Neuronal stem cell (in vitro differentiated cells): Measurements from ENCODE around the gene PARP12.

ENCODE experiments used
- DNase-seq: peaks from one replicate; pipeline ENCODE4 v3.0.0-alpha.2; 2013; ENCODE audit warnings: low spot score
- H2AFZ ChIP-seq: one replicate; pipeline ENCODE4 v1.6.1; 2013; ENCODE audit warnings: mild to moderate bottlenecking, low read length, inconsistent platforms
- H2AK5ac ChIP-seq: 2 replicates; pipeline ENCODE4 v1.6.1; 2013; ENCODE audit warnings: low read depth, mild to moderate bottlenecking, inconsistent platforms, low read length, moderate library complexity, mixed read lengths
- H2BK120ac ChIP-seq: 2 replicates; pipeline ENCODE4 v1.6.1; 2013; ENCODE audit warnings: low read depth, mild to moderate bottlenecking, inconsistent platforms, low read length, moderate library complexity, mixed read lengths
- H2BK12ac ChIP-seq: one replicate; pipeline ENCODE4 v1.6.1; 2013; ENCODE audit warnings: low read length, inconsistent platforms
- H2BK15ac ChIP-seq: 2 replicates; pipeline ENCODE4 v1.6.1; 2013; ENCODE audit warnings: mild to moderate bottlenecking, low read length, inconsistent platforms, mixed read lengths
- H2BK5ac ChIP-seq: one replicate; pipeline ENCODE4 v1.6.1; 2013; ENCODE audit warnings: inconsistent platforms, mild to moderate bottlenecking, low read length, moderate library complexity
- H3K14ac ChIP-seq: one replicate; pipeline ENCODE4 v1.6.1; 2013; ENCODE audit warnings: low read length, inconsistent platforms
- H3K18ac ChIP-seq: 2 replicates; pipeline ENCODE4 v1.6.1; 2013; ENCODE audit warnings: low read length, inconsistent platforms
- H3K23ac ChIP-seq: 2 replicates; pipeline ENCODE4 v1.6.1; 2013; ENCODE audit warnings: low read depth, mild to moderate bottlenecking, mixed read lengths, low read length, inconsistent platforms; ENCODE audit not compliant: poor library complexity
- H3K27ac ChIP-seq: replicated peaks from 3 replicates; pipeline ENCODE4 v1.5.1; 2013; ENCODE audit warnings: low read length, inconsistent platforms
- H3K27me3 ChIP-seq, 3 experiments: 2 replicates each; pipeline ENCODE4 v1.6.1; 2013; ENCODE audit warnings: low read length in 3 of 3, mild to moderate bottlenecking in 2 of 3, inconsistent platforms in 1 of 3, low read depth in 1 of 3, mixed read lengths in 1 of 3, moderate library complexity in 1 of 3; ENCODE audit not compliant: control insufficient read depth in 3 of 3, insufficient read depth in 3 of 3
- H3K36me3 ChIP-seq, 2 donors: replicated peaks in 1 of 2; 2 replicates each; pipeline ENCODE4 v1.6.1; 2013; ENCODE audit warnings: low read length in 2 of 2; ENCODE audit not compliant: control insufficient read depth in 2 of 2, insufficient read depth in 2 of 2
- H3K4ac ChIP-seq: 2 replicates; pipeline ENCODE4 v1.6.1; 2013; ENCODE audit warnings: inconsistent platforms, mild to moderate bottlenecking, low read length, moderate library complexity
- H3K4me1 ChIP-seq, 2 donors: 1 replicate in 1 of 2; 2 replicates in 1 of 2; pipeline ENCODE4 v1.6.1; 2013; ENCODE audit warnings: low read length in 2 of 2, low read depth in 1 of 2; ENCODE audit not compliant: control insufficient read depth in 2 of 2, insufficient read depth in 1 of 2
- H3K4me2 ChIP-seq: one replicate; pipeline ENCODE4 v1.6.1; 2013; ENCODE audit warnings: mild to moderate bottlenecking, low read length, inconsistent platforms; ENCODE audit not compliant: insufficient read depth, poor library complexity, severe bottlenecking
- H3K4me3 ChIP-seq, 2 donors: 2 replicates each; pipeline ENCODE4 v1.5.1; 2013; ENCODE audit warnings: low read length in 2 of 2, mild to moderate bottlenecking in 2 of 2, inconsistent platforms in 1 of 2, moderate library complexity in 1 of 2
- H3K79me1 ChIP-seq: one replicate; pipeline ENCODE4 v1.6.1; 2013; ENCODE audit warnings: low read depth, mild to moderate bottlenecking, inconsistent platforms, low read length, moderate library complexity
- H3K9ac ChIP-seq: one replicate; pipeline ENCODE4 v1.6.1; 2013; ENCODE audit warnings: mild to moderate bottlenecking, low read depth, low read length, inconsistent platforms; ENCODE audit not compliant: poor library complexity
- H3K9me3 ChIP-seq, 2 donors: replicated peaks in 1 of 2; 2 replicates each; pipeline versions ENCODE3 to v1.6.1; 2013; ENCODE audit warnings: low read length in 2 of 2, mild to moderate bottlenecking in 2 of 2, inconsistent platforms in 1 of 2, low read depth in 1 of 2, mixed read lengths in 1 of 2, moderate library complexity in 1 of 2; ENCODE audit not compliant: control insufficient read depth in 2 of 2, insufficient read depth in 1 of 2
- H4K8ac ChIP-seq: one replicate; pipeline ENCODE4 v1.6.1; 2013; ENCODE audit warnings: low read depth, mild to moderate bottlenecking, inconsistent platforms, low read length, moderate library complexity
- H4K91ac ChIP-seq: one replicate; pipeline ENCODE4 v1.6.1; 2013; ENCODE audit warnings: low read length, low read depth, mild to moderate bottlenecking, inconsistent platforms; ENCODE audit not compliant: poor library complexity
- WGBS, 2 donors: extraction: QIAGEN DNeasy Blood & Tissue Kit; methylation state at CpG; one replicate each; pipeline ENCODE4 v1.1.7; 2013; ENCODE audit warnings: missing lambda C conversion rate in 2 of 2, mixed read lengths in 1 of 2; ENCODE audit not compliant: insufficient read length in 2 of 2, insufficient replicate concordance in 1 of 2; ENCODE audit errors: extremely low coverage in 2 of 2; 5-methylcytosine and 5-hydroxymethylcytosine counted together

The PARP12 gene

GRCh38 chr7:140039066-140039465 is 23.7 kb downstream of the PARP12 start:
- no peak overlapping the region for H3K27ac ChIP-seq

DNA sequence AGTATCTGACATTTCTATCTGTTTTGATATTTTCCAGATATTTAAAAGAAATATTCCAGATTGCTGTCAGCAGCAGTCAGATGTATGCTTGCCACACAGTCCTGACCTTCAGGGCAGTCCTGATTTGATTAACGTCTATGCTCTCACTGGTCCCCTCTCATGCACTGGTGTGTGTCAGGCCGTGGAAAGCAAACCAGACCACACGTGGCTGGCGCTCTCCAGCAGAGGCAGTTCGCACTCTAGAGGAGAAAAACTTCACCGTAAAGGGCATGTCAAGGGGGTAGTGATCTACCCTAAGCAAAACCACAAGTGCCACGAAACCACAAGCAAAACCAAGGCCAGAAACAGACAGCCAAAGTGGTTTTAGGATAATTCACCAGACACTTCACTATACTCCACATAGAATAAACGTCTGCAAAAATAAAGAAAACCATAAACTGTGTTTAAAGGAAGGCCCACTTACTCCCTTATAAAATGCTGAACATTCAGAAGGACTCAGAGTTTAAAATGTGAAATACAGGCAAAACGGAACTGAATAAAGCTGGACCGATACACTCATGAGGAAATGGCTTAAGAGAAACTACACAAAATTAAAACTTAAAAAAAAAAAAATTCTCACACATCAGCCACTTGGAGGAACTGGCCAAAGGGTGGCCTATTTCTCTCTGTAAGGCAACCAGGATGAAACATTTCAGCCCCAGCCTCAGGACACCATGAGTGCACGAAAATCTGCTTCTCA is 26.4 kb downstream of the PARP12 start:
- Histone ChIP-seq H2BK12ac (no peak overlapping the region), H3K27me3 (no peaks in the 10 kb centered on the region), H3K9me3 (no peaks in the 10 kb centered on the region), H3K27ac (no peak overlapping the region), H3K18ac (no peak overlapping the region), H3K79me1 (no peaks in the 10 kb centered on the region), H4K91ac (no peak overlapping the region), H3K36me3 (no peaks in the 10 kb centered on the region), H3K4me3 (no peak overlapping the region), H2BK120ac (no peak overlapping the region), H4K8ac (no peak overlapping the region), H2AFZ (no peak overlapping the region), H3K23ac (no peak overlapping the region), H3K9ac (no peak overlapping the region), H2BK15ac (no peak overlapping the region), H2BK5ac (no peak overlapping the region), H2AK5ac (no peak overlapping the region), H3K4me1 (no peaks in the 10 kb centered on the region), H3K4me2 (no peak overlapping the region), H3K4ac (no peak overlapping the region), H3K14ac (no peak overlapping the region)
- no CpG with 5 or more reads among the region's 11 CpGs for WGBS, 2 donors
- DNase-seq = no peak

More at GRCh38 chr7:140039066-140039465, 23.7 kb downstream of the PARP12 start:
- H4K91ac ChIP-seq = no peak overlapping the region
- no peak for DNase-seq
- no peak overlapping the region for H2BK120ac ChIP-seq
- H2BK5ac ChIP-seq = no peak overlapping the region
- H3K9ac ChIP-seq = no peak overlapping the region
- H2BK12ac ChIP-seq = no peak overlapping the region
- H3K14ac ChIP-seq = no peak overlapping the region
- H4K8ac ChIP-seq = no peak overlapping the region
- H3K4ac ChIP-seq = no peak overlapping the region
- no peak overlapping the region for H3K23ac ChIP-seq
- no peak overlapping the region for H2BK15ac ChIP-seq
- no peaks in the 10 kb centered on the region for H3K9me3 ChIP-seq
- no peaks in the 10 kb centered on the region for H3K79me1 ChIP-seq
- H3K36me3 ChIP-seq = no peaks in the 10 kb centered on the region
- no peak overlapping the region for H2AK5ac ChIP-seq
- WGBS, 2 donors = no CpG with 5 or more reads among the region's 7 CpGs
- H3K18ac ChIP-seq = no peak overlapping the region
- no peak overlapping the region for H3K4me3 ChIP-seq
- no peaks in the 10 kb centered on the region for H3K27me3 ChIP-seq
- no peaks in the 10 kb centered on the region for H3K4me1 ChIP-seq
- H3K4me2 ChIP-seq = no peak overlapping the region
- no peak overlapping the region for H2AFZ ChIP-seq

GRCh38 chr7:140035400-140036223 is 27.1 kb downstream of the PARP12 start:
- DNase-seq = no peak
- no CpG with 5 or more reads among the region's 7 CpGs for WGBS, 2 donors
- no peak overlapping the region for H3K9ac ChIP-seq

GRCh38 chr7:140034421-140034820 is 28.3 kb downstream of the PARP12 start:
- H2BK12ac ChIP-seq = no peak overlapping the region
- DNase-seq = no peak
- H2BK5ac ChIP-seq = no peak overlapping the region
- no peak overlapping the region for H2AFZ ChIP-seq
- H2BK120ac ChIP-seq = no peak overlapping the region
- no peak overlapping the region for H2BK15ac ChIP-seq
- H4K91ac ChIP-seq = no peak overlapping the region
- no peaks in the 10 kb centered on the region for H3K79me1 ChIP-seq
- no peak overlapping the region for H3K18ac ChIP-seq
- no peaks in the 10 kb centered on the region for H3K27me3 ChIP-seq
- H3K4me1 ChIP-seq = no peaks in the 10 kb centered on the region
- H3K23ac ChIP-seq = no peak overlapping the region
- no peaks in the 10 kb centered on the region for H3K9me3 ChIP-seq
- no peak overlapping the region for H3K9ac ChIP-seq
- H2AK5ac ChIP-seq = no peak overlapping the region
- H3K4me2 ChIP-seq = no peak overlapping the region
- no peak overlapping the region for H4K8ac ChIP-seq
- H3K27ac ChIP-seq = no peak overlapping the region
- H3K4ac ChIP-seq = no peak overlapping the region
- H3K36me3 ChIP-seq = no peaks in the 10 kb centered on the region
- H3K14ac ChIP-seq = no peak overlapping the region
- H3K4me3 ChIP-seq = no peak overlapping the region

More at GRCh38 chr7:140035400-140036223, 27.1 kb downstream of the PARP12 start:
- Histone ChIP-seq H3K4me2 (no peak overlapping the region), H3K36me3 (no peaks in the 10 kb centered on the region), H2AFZ (no peak overlapping the region), H3K4ac (no peak overlapping the region), H3K4me3 (no peak overlapping the region), H3K27me3 (no peaks in the 10 kb centered on the region), H3K27ac (no peak overlapping the region), H2BK120ac (no peak overlapping the region), H3K79me1 (no peaks in the 10 kb centered on the region), H3K18ac (no peak overlapping the region), H2BK5ac (no peak overlapping the region), H4K91ac (no peak overlapping the region), H2BK12ac (no peak overlapping the region), H3K4me1 (no peaks in the 10 kb centered on the region), H2AK5ac (no peak overlapping the region), H3K9me3 (no peaks in the 10 kb centered on the region), H3K14ac (no peak overlapping the region), H3K23ac (no peak overlapping the region), H2BK15ac (no peak overlapping the region), H4K8ac (no peak overlapping the region)
